CD4-positive, alpha-beta T cell treated with Interleukin-15 for 1 hour (primary cell): ENCODE measurements around the gene SKP2.
"Not testable (repeated sequence)": the region's sequence is repeated elsewhere in the genome, so short reads cannot be mapped to it uniquely, and the experiment has no call there.

Experiments used
- DNase-seq: peaks from one replicate; pipeline ENCODE4 v3.0.0-alpha.2; 2020

Gene SKP2

DNA sequence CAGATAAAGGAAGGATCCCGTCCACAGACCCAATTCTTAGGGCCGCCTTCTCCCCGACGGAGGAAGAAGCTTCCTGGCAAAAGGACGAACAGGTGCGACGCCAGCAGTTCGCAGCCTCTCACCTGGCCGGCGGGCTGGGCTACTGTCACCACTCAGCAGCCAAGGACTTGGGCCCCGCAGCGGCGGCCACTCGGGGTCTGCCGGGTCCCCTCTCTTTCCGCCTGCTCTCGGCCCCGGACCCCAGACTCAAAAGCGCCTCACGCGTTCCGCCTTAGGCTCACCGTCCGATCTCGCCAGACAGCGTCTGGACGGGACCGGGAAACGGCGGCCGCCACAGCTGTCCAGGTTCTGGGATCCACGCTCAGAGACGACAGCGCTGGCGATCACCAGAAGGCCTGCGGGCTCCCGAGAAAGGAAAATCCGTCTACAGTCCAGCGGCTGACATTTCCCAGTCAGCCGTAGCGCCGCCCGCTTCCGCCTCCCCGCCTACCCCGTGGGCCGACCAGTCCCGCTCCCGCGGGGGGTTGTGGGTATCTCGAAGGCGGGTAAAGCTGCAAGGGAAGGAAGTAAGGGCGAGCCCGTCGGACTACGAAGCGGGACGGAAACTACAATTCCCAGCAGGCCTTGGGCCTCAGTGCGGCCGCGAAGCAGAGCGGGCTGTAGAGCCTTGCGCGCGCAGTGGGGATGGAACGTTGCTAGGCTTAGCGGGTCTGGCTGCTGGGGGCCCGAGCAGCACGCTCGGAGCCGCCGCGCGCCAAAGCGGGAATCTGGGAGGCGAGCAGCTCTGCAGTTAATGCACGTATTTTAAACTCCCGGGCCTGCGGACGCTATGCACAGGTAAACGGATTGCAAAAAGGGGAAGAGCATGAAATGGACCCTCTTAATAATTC lies at the start of gene SKP2, which contains the start of gene LMBRD2:
SKP2 (plus strand) TSS at position 678 of the 890 bp plus-strand sequence; CDS start at position 830, 152 bp downstream.
LMBRD2 (minus strand) TSS at position 454 of the 890 bp plus-strand sequence. CDS start 8,538 bp downstream, outside the sequence.
- DNase-seq = peak; percentile 97

DNA sequence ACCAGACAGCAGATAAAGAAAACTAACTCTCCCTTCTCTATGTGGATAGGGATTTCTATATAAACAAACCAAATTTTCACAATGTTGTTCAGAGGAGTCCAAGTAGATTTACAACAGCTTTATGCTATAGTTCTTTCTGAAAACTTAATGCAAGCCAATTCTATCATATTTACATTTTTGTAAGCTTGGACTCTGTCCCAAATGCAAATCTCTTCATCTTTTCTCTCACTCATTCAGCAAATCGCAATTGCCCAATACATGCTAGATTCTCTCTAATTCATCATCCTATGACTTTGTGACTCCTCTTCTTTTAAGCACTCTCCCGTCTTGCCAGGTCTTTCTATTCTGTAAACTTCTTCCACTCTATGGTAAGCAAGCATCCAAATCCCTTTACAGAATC lies 46.1 kb upstream of the SKP2 start:
- DNase-seq = no peak

DNA sequence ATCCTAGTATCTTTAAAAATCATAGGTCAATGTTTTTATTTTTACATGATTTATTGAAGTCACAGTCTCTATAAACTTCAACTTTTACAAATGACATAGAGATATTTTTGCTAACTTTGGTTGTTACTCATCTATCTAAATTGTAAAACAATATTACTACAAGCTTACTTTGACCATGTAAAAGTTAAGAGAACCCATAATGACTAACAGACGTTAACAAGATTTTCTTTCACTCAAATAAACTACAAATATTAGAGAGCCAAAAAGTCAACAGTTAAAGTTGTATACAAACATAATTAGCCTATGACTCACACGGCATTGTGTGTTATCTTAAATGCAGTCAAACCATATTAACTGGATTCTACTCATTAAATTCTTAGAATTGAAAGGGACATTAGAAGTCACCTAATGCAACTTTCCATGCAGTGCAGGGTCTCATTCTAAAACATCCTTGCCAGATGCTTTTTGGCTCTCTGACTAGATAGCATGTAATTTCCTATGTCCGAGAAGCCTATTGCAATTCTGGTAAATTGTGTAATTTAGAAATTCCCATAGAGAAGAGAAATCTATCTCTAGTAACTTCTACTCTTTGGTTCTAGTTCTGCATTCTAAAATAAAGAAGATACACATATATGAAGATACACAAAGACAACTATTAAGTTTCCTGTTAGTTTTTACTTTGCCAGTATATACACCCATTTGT lies 43.0 kb upstream of the SKP2 start:
- no peak for DNase-seq

DNA sequence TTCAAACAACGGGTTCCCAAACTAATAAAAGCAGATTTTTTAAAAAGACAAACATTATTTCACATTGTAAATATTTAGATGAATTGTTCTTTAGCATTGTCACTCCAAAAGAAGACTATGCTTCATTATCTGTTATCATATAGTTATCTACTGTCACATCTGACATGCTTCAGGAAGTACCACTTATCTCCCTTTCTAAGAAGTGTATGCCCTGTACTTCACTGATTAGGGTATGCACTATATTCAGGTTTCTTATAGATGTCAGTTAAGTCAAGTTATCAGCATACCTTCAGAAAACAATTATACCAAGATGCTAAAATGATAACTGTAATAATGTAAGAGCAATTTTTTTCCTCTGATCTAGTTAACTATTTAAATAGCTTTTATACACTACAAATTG lies 40.7 kb upstream of the SKP2 start:
- DNase-seq = no peak

DNA sequence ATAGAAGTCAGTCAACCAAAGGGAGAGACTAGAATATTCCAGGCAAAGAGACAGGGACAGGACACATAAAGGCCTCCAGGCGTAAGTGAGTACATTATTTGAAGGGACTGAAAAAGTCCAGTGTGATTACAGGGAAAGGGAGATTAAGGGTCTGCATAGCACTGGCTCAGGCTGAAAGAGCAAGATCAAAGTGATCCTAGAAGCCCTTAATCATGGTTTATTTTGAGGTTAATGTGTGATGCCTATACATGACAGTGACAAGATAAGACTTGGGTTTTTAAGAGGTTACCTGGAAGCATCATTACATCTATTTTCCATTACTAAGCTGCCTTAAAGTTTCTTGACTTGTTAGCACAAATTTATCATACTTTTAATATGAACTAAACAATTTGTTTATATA lies 26.0 kb upstream of the SKP2 start:
- DNase-seq = no peak

DNA sequence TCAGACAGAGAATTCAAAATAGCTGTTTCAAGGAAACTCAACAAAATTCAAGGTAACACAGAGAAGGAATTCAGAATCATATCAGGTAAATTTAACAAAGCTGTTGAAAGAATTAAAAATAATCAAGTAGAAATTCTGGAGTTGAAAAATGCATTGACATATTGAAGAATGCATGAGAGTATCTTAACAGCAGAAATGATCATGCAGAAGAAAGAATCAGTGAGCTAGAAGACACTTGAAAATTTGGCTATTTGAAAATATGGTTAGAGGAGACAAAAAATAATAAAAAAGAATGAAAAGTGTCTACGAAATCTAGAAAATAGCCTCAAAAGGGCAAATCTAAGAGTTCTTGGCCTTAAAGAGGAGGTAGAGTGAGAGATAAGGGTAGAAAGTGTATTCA lies 23.1 kb upstream of the SKP2 start:
- DNase-seq = no peak

DNA sequence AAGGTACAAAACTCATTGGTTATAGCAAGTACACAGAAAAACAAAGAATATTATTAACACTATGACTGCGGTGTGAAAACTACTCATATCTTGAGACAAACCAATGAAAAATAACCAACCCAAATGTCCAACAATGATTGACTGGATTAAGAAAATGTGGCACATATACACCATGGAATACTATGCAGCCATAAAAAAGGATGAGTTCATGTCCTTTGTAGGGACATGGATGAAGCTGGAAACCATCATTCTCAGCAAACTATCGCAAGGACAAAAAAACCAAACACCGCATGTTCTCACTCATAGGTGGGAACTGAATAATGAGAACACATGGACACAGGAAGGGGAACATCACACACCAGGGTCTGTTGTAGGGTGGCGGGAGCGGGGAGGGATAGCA lies 22.2 kb upstream of the SKP2 start:
- not testable (repeated sequence) for DNase-seq

DNA sequence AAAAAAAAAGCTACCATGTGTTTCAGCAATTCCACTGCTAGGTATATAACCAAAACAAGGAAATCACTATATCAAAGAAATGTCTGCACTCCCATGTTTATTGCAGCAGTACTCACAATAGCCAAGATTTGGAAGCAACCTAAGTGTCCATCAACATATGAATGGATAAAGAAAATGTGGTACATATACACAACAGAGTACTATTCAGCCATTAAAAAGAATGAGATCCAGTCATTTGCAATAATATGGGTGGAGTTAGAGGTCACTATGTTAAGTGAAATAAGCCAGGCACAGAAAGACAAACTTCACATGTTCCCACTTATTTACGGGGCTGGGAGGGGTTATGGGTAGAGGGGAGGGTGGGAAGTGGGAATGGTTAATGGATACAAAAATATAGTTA lies 18.9 kb upstream of the SKP2 start:
- not testable (repeated sequence) for DNase-seq

DNA sequence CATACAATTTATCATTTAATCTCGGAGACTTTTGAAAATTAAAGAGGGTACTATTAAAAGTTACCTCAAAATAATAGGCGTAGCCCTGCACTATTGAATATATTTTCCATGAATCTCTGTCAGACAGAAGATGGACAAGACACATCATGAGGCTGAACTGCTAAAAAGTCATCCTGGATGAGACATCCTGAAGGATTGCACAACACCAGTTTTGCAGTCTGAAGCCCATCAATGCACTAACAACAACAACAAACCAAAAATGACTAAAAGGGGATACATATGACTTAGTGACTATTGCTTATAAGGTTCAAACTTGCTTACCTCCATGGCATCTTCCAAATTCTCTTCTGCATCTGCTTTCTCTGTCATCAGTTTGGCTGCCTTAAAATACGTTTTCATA lies 15.9 kb upstream of the SKP2 start:
- no peak for DNase-seq

DNA sequence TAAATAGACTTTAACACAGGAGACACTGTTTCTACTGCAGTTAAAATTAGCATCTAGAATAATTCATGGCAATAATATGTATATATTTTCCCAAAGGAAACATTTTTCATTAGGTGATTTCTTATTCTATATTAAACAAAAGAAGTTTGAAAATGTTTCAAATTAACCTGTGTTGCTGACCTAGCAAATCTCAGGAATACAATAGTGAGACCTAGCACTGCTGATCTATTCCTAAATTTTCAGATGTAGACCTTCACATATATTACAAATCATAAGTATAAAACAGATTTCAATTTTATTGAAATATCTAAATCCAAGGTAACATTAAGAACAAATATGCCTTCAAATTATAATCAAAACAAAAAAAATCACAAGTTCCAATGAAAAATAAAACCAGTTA lies 15.3 kb upstream of the SKP2 start:
- DNase-seq = no peak

DNA sequence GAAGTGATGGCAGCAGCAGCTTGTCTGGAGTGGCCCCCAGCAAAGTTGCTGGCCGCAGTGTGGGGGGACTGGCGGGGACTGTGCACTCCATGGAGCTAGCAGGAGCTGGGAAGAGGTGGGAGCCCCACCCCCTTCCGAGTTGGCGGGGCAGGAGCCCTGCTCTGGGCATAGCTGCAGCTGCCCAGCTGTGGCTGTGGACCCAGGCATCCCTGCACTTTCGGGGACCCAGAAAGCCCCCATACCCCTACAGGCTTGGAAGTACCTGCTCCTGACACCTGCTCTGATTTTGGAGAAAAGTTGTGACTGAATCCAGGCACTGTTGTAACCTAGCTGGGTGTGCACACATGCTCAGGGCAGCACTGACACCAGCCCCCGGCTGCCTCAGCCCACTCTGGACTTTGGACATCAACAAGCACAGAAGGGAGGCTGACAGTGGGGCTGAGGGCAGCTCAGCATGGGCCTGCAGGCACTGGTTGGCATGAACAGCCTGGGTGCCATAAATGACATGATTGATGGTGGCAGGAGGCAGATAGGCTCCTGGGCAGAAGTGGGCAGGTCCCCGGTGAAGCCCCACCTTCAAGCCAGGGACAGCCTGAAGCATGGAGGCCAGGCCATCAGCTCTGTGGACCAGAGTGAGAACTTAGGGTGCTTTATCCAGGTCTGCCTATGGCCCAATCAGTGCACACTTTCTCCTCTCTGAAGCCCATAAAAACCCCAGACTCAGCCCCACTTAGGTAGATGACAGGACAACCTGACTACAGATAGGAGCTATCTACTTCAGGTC lies 12.8 kb upstream of the SKP2 start:
- no peak for DNase-seq

DNA sequence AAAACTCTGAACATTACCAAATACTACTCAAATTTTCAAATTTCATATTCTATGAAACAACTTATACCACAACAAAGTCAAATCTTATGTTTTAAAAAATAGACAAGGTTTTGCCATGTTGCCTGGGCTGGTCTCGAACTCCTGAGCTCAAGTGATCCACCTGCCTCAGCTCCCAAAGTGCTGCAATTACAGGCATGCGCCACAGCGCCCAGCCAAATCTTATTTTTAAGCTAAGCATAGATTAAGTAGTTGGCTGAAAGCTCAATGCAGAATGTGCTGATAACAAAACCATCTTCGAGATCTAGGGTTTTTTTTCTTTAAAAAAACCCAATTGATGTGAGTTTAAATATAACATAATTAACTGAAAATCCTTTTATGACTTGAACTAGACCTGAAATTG lies 6.6 kb upstream of the SKP2 start:
- DNase-seq = no peak

DNA sequence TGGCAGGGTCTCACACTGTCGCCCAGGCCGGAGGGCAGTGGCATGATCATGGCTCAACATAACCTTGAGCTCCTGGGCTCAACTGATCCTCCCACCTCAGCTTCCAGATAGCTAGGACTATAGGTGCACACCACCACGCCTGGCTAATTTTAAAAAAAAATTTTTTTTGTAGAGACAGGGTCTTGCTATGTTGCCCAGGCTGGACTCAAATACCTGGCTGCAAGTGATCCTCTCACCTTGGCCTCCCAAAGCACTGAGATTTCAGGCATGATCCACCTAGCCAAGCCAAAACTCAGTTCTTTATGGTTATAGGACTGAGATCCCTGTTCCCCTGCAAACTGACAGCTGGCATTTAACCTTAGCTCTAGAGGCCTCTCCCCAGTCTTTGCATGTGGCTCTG lies 5.5 kb upstream of the SKP2 start:
- no peak for DNase-seq

DNA sequence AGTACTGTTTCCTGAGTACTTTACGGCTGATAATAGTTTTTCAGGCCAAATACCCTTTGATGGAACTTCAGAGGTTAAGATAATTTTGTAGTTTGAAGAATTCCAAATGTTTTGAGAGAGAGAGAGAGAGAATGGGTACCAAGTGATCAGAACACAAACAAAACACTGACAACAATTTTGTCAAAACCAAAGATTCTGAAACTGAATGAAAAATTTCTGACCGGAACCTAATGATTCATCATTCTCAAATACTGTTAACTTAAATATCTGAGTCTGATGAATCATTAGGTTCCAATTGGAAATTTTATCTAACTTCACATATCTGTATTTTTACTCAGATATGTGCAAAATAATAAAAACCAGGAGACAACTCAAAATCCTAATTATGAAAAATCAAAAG lies 4.2 kb upstream of the SKP2 start:
- no peak for DNase-seq

DNA sequence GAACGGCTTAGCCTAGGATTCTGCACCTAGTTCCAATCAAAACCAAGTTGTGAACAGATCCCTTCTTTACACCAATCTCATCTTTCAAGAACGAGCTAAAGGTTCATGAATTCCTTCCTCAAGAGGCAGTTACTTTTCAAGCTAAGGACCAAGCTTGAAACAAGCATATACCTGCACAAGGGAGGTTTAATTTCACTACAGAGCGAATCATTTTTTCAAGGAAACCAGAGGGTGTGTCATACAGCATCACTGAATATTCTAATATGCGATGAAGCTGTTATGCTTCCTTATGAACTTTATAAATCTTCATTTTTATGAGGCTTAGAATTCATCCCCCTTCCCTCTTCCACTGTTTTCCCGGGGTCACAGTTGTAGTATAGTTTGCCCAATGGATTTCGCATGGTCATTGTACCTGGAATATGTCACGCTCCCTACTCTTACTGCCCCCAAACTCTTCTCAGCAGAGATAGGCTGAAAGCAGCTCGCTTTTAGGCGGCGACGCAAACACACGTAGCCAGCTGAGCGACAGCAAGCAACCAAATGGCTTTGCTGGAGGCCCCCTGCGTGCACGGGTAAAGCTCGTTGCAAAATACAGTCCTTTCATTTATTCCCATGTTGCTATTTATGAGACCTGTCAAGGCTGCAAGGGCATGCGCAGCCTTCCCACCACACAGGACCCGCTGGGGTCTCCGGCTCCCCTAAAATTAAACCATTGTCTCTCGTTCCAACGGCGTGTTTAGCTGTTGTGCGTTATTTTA lies 1.1 kb upstream of the SKP2 start:
- DNase-seq = no peak

DNA sequence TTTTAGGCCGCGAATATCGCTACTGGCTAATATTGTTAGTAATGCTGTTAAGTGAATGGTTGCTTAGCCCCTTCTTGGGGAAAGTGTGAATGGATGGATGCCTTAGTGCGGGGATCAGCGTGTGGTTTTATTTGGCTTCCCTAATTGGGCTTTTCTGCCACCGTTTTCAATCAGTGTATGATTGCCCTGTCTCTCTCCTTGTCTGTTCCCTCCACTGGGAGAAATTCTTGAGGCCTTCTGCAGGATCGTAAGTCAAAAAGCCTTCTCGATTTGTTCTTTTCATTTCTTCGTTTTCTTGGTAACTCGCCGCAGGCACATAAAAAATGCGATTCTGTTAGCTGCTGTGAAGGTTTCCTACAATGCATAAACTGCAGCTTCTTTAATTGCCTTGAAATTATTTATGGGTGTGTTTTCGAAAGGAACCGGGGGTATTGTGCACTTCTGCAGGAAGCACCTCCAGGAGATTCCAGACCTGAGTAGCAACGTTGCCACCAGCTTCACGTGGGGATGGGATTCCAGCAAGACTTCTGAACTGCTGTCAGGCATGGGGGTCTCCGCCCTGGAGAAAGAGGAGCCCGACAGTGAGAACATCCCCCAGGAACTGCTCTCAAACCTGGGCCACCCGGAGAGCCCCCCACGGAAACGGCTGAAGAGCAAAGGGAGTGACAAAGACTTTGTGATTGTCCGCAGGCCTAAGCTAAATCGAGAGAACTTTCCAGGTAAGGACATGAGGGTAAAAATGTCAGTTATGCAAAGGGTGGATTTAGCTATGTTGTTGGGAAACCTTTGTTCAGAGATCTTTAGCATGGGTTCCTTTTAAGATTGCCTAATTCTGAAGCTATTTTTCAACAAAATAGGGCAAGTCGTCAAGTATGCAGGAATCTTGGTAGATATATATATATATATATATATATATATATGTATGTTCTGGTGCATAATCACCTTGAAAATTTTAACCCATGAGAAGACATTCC lies 700 bp downstream of the SKP2 start:
- DNase-seq = no peak

DNA sequence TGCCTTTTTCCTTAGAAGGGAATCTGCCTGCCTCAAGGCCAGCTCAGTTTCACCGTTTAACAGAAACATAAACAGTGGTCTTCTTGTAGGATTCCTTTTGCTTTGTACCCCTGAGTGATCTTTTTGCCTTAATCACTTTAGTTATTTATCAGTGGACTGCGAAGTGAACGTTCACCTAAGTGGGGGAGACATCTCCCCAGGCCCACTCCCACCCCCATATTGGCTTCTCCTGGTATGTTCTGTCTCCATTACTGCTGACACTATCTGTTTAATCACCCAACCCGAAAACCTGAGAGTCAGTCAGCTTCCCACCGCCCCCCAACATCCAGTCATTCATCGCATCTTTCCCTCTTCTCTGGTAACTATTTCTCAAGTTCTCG lies 1.4 kb downstream of the SKP2 start:
- DNase-seq = no peak

DNA sequence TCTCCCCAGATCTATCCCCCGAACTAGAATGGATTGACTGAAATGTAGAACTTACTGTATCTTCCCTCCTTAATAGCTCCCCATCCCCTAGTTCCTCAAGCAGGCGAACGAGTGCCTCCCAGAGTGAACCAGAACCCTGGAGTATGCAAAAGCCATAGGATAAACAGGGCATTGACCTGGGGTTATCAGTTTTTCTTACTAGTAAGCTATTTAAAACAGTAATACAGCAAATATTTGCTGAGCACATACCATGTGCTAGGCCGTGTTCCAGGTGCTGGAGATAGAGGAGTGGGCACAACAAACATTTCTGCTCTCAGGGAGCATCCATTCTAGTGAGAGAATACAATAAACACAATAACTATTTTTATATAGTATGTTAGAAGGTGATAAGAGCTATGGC lies 1.8 kb downstream of the SKP2 start:
- DNase-seq = no peak

DNA sequence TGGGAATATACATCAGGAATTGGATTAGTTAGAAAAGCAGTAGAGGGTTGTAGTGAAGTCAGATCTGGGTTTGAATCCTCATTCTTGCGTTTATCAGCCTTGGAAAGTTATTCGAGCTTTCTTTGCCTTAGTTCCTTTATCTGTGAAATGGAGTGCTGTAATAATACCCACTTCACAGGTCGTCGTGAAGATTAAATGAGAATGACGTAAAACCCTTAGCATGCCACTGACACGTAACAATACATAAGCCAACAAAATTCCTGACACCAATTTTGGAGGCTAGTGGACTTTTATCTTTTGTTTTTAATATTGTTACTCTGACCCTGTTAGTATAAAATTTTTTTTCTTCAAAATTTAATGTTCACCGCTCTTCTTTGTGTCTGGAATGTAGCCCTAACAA lies 3.4 kb downstream of the SKP2 start:
- DNase-seq = no peak

DNA sequence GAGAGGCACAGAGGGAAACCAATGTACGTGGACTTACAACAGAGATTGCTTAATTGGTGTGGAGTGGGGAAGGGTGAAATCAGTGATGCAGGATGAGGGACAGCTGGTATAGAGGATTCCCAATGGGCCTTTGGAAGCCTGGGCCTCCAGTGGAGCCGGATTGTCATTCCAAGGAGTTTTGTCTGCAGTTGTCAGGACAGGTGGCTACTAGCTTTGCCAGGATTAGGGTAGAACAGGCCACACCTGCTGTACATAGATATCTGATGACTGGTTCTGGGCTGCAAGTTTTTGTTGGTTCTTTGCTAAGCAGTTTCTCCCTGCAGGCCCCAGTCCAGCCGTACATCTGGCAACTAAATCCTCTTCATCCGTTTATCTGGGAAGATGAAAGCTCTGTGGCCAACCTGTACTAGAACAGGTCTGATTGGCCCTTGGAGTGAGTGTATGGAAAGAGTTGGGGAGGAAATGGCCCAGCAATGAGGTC lies 4.2 kb downstream of the SKP2 start:
- DNase-seq = no peak

DNA sequence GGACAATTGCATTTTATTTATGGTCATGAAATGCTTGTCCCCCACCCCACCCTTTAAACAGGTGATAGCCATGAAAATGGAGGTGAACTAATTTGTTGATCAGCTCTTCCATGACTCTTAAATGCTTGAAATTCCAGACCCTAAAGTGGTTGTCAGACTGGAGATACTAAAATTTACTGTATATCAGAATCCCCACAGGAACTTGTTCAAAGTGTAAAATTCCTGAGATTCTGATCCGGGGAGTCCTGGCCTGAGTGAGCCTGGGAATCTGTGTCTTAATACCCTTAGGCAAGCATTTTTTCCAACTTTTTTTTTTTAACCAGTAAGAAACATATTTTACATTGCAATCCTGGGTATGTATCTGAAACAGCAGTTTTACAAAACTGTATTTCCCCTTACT lies 4.7 kb downstream of the SKP2 start:
- no peak for DNase-seq
